Hepatocyte (in vitro differentiated cells): ENCODE results near the gene BLOC1S3.

Experiments used
- CTCF ChIP-seq: fragments of 200-600 bp; sonication (generic); IDR thresholded peaks from 2 replicates; pipeline ENCODE4 v1.5.1; 2016; ENCODE audit warnings: antibody characterized with exemption, mild to moderate bottlenecking; ENCODE audit not compliant: poor library complexity
- EZH2 ChIP-seq: fragments of 200-600 bp; sonication (generic); IDR thresholded peaks from 2 replicates; pipeline ENCODE4 v1.6.1; 2016; ENCODE audit warnings: antibody characterized with exemption, mild to moderate bottlenecking, borderline replicate concordance
- EZH2phosphoT487 ChIP-seq: fragments of 200-600 bp; sonication (generic); IDR thresholded peaks from one replicate; pipeline ENCODE4 v1.6.1; 2018; ENCODE audit warnings: antibody characterized with exemption, mild to moderate bottlenecking, low read depth, moderate library complexity; ENCODE audit not compliant: unreplicated experiment, severe bottlenecking

- TF ChIP-seq CTCF (no peak), EZH2 (no peak), EZH2phosphoT487 (no peak)
These were observed 35.9 kb upstream of the BLOC1S3 start for GRCh38 chr19:45142726-45143110.
